Measurements from ENCODE around the gene AFF3. TPM values are rescaled to one million over a fixed set of nuclear protein-coding genes. Genes with fewer than 3 reads are reported as not detected.

Gene AFF3
- total and polyA plus RNA-seq, 2 of the 4 experiments (the other 2 are of a cell fraction), result 12.9 to 14.3 TPM

GRCh38 chr2:100184055-100184737 is 41.8 kb upstream of the AFF3 start:
- Histone ChIP-seq H2BK15ac (ENCODE audit: low read depth, low read length) (no peak overlapping the region), H3K27ac (ENCODE audit: insufficient read depth, low read length) (no peak overlapping the region), H2AK9ac (replicated peaks; ENCODE audit: low read depth, low read length, poor library complexity) (no peak overlapping the region), H3K36me3 (ENCODE audit: control insufficient read depth, insufficient read depth, low read length) (no peaks in the 10 kb centered on the region), H2BK120ac (ENCODE audit: low read depth, low read length) (no peak overlapping the region), H3K23ac (ENCODE audit: low read depth, low read length) (no peak overlapping the region), H3K4ac (ENCODE audit: low read depth, low read length) (no peak overlapping the region), H2BK5ac (ENCODE audit: low read depth, low read length, poor library complexity, severe bottlenecking) (no peak overlapping the region), H3K14ac (replicated peaks; ENCODE audit: low read depth, low read length) (no peak overlapping the region), H3K9ac (ENCODE audit: low read depth, low read length) (no peak overlapping the region), H2BK20ac (ENCODE audit: low read depth, low read length) (no peak overlapping the region), H3K27me3 (ENCODE audit: control insufficient read depth, insufficient read depth, low read length) (peaks cover 4% of the 10 kb centered on the region; the same call in 1 of the 2 replicates), H3K79me1 (ENCODE audit: low read depth in 1 of 2, low read length in 2 of 2) (no peaks in the 10 kb centered on the region), H4K20me1 (ENCODE audit: insufficient read depth, low read length) (no peaks in the 10 kb centered on the region), H3K4me2 (ENCODE audit: low read depth, low read length) (no peak overlapping the region), H3K18ac (ENCODE audit: low read depth, low read length) (no peak overlapping the region), H2AFZ (replicated peaks; ENCODE audit: low read length, poor library complexity) (no peak overlapping the region), H3K4me1 (ENCODE audit: control insufficient read depth, insufficient read depth, low read length) (no peaks in the 10 kb centered on the region), H3K9me3 (ENCODE audit: control insufficient read depth, insufficient read depth, low read length) (no peaks in the 10 kb centered on the region), H3K56ac (ENCODE audit: extremely low read depth, insufficient read depth, low read length) (no peak overlapping the region), H2AK5ac (ENCODE audit: low read depth, low read length) (no peak overlapping the region), H3K9me1 (ENCODE audit: insufficient read depth, low read length) (no peaks in the 10 kb centered on the region), H3K4me3 (ENCODE audit: insufficient read depth, low read depth, low read length) (no peak overlapping the region), H4K8ac (ENCODE audit: low read depth in 2 of 2, low read length in 2 of 2) (no peak overlapping the region), H4K91ac (ENCODE audit: insufficient read depth, low read depth, low read length) (no peak overlapping the region), H4K5ac (ENCODE audit: low read depth, low read length) (no peak overlapping the region)
- intact Hi-C loops (cut with micrococcal nuclease) (no loop called here), in situ Hi-C loops (cut with MboI; ENCODE audit: low sequenced_read_pairs) (no loop called here), dilution Hi-C loops (cut with HindIII; ENCODE audit: low sequenced_read_pairs, unreplicated experiment) (no loop called here)
- no peak for DNase-seq
- BruUV-seq (replicated peaks), result no TSS peak
- ChIA-PET POLR2A (ENCODE audit: unreplicated experiment) (no interaction called here), CTCF (no interaction called here)
- no peak for ATAC-seq (ENCODE audit: low read depth)
- no peak for TF ChIP-seq POLR2A (IDR thresholded peaks at IDR 0.05; ENCODE audit: low read depth, low read length)
- no peak for TF ChIP-seq CHD1 (IDR thresholded peaks at IDR 0.05; ENCODE audit: low read depth, low read length)
- TF ChIP-seq MAZ (IDR thresholded peaks at IDR 0.05; ENCODE audit: borderline replicate concordance, low read depth, low read length), result no peak
- TF ChIP-seq CEBPB (IDR thresholded peaks at IDR 0.05; ENCODE audit: low read depth, low read length), result no peak
- TF ChIP-seq BHLHE40 (IDR thresholded peaks at IDR 0.05; ENCODE audit: low read depth, low read length), result no peak
- TF ChIP-seq, protein P1, sequence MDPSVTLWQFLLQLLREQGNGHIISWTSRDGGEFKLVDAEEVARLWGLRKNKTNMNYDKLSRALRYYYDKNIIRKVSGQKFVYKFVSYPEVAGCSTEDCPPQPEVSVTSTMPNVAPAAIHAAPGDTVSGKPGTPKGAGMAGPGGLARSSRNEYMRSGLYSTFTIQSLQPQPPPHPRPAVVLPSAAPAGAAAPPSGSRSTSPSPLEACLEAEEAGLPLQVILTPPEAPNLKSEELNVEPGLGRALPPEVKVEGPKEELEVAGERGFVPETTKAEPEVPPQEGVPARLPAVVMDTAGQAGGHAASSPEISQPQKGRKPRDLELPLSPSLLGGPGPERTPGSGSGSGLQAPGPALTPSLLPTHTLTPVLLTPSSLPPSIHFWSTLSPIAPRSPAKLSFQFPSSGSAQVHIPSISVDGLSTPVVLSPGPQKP (IDR thresholded peaks at IDR 0.05; ENCODE audit: borderline replicate concordance, low read depth, low read length), result no peak
- no peak for TF ChIP-seq FOS (IDR thresholded peaks at IDR 0.05; ENCODE audit: low read depth, low read length)
- TF ChIP-seq SMC3 (IDR thresholded peaks at IDR 0.05; ENCODE audit: low read depth, low read length), result no peak
- TF ChIP-seq USF2 (IDR thresholded peaks at IDR 0.05; ENCODE audit: low read depth, low read length), result no peak
- TF ChIP-seq MAFK (IDR thresholded peaks at IDR 0.05; ENCODE audit: low read depth, low read length), result no peak
- TF ChIP-seq CTCF (conservative IDR thresholded peaks at IDR 0.05; ENCODE audit: low read depth, low read length), result no peak
- 80% methylated on average over 1 of the region's 4 CpGs; no CpG with 5 or more reads in 1 of the 2 experiments for WGBS, 2 experiments (ENCODE audit: extremely low coverage in 2 of 2, insufficient read length in 1 of 2)

All from IMR-90 (cell line).